GM21381 (cell line): ENCODE results near the gene UNKL.

Experiments used
- ATAC-seq: cut with Tn5 transposase; IDR thresholded peaks from one replicate; pipeline ENCODE4 v1.9.1; 2021; ENCODE audit warnings: mild to moderate bottlenecking, moderate library complexity; ENCODE audit not compliant: unreplicated experiment

The UNKL gene

GRCh38 chr16:1356061-1356900 is 58.2 kb downstream of the UNKL start:
- no peak for ATAC-seq

- no peak for ATAC-seq
Observed at GRCh38 chr16:1355591-1355990, 58.9 kb downstream of the UNKL start.

GRCh38 chr16:1354815-1355540 is 59.5 kb downstream of the UNKL start:
- ATAC-seq: no peak

GRCh38 chr16:1351582-1352362 is 62.7 kb downstream of the UNKL start, which contains the start of the genes GNPTG and TSR3:
GNPTG (plus strand) TSS chr16:1351931; CDS start chr16:1351966, 35 bp downstream.
TSR3 (minus strand) TSS chr16:1351878; CDS start chr16:1351804, 74 bp downstream.
- peak; percentile 72 for ATAC-seq

- peak; percentile 12 for ATAC-seq
Observed at GRCh38 chr16:1351215-1351581, 63.3 kb downstream of the UNKL start.

- ATAC-seq: no peak
Observed at GRCh38 chr16:1350691-1351090, 63.8 kb downstream of the UNKL start.

GRCh38 chr16:1349951-1350350 is 64.6 kb downstream of the UNKL start:
- ATAC-seq: no peak

- ATAC-seq: no peak
Observed at GRCh38 chr16:1349351-1349750, 65.2 kb downstream of the UNKL start.

GRCh38 chr16:1348926-1349325 is 65.6 kb downstream of the UNKL start:
- ATAC-seq: no peak

GRCh38 chr16:1348441-1348840 is 66.1 kb downstream of the UNKL start:
- ATAC-seq: no peak

- no peak for ATAC-seq
Observed at GRCh38 chr16:1347962-1348361, 66.5 kb downstream of the UNKL start.

- ATAC-seq: no peak
Observed at GRCh38 chr16:1347286-1347855, 67.1 kb downstream of the UNKL start.

- ATAC-seq: no peak
Observed at GRCh38 chr16:1346422-1347285, 67.8 kb downstream of the UNKL start.

- no peak for ATAC-seq
Observed at GRCh38 chr16:1345651-1346421, 68.7 kb downstream of the UNKL start.

- ATAC-seq: no peak
Observed at GRCh38 chr16:1345087-1345486, 69.4 kb downstream of the UNKL start.

GRCh38 chr16:1344499-1344898 is 70.0 kb downstream of the UNKL start:
- ATAC-seq: no peak

- ATAC-seq: no peak
Observed at GRCh38 chr16:1343428-1344242, 70.9 kb downstream of the UNKL start.
